Femur (tissue), 1 donor: ENCODE results near the gene TMEM212.

ENCODE experiments used
- DNase-seq: peaks from one replicate; pipeline ENCODE4 v3.0.0-alpha.2; 2017

Gene TMEM212

GRCh38 chr3:171862392-171862791, 19.2 kb downstream of the TMEM212 start:
- no peak for DNase-seq

GRCh38 chr3:171862993-171863521, 19.9 kb downstream of the TMEM212 start:
- peak; percentile 44 for DNase-seq

DNA sequence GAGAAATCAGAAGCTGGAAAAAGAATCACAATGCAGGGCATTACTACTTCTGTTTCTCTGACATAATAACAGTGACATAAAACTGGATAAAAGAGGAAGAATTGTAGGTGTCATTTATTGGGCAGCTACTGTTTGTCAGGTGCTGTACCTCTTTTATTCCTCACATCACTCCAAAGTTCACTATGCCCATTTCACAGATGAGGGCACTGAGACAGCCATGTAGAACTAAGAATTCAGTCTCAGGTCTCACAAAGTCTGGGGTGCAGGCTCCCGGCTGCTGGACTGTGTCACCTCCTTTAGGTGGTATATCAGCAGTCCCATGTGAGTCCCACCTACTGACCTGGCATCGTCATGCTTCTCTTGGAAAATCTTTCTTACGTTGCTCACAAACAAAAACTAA, 20.8 kb downstream of the TMEM212 start:
- DNase-seq, result no peak

- DNase-seq, result no peak
Observed at GRCh38 chr3:171865191-171865865, 22.2 kb downstream of the TMEM212 start.

GRCh38 chr3:171867981-171868380, 24.8 kb downstream of the TMEM212 start:
- no peak for DNase-seq

- DNase-seq, result no peak
Observed at GRCh38 chr3:171871392-171872274, 28.5 kb downstream of the TMEM212 start.

- DNase-seq, result no peak
Observed at GRCh38 chr3:171873580-171873979, 30.4 kb downstream of the TMEM212 start.

GRCh38 chr3:171874251-171874681, 31.1 kb downstream of the TMEM212 start:
- peak; percentile 81 for DNase-seq

DNA sequence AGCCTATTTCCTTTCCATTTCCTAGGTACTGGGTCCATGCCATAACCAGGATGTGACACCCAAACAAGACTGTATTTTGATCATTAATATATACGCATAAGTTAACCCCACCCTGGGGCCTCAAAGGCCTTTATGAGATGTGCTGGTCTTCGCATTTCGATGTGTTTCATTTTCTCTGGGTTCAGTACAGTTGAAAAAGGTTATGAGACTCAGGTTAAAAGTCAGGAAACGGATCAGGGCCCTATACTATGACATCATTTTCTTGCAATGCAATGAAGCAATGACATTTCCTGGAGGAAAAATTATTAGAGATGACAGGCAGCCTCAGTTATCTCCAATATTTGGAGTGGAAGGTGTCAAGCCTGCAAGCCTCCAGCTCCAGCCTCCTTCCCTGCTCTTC, 31.7 kb downstream of the TMEM212 start:
- DNase-seq, result no peak

- DNase-seq, result no peak
Observed at GRCh38 chr3:171875923-171876412, 32.8 kb downstream of the TMEM212 start.

DNA sequence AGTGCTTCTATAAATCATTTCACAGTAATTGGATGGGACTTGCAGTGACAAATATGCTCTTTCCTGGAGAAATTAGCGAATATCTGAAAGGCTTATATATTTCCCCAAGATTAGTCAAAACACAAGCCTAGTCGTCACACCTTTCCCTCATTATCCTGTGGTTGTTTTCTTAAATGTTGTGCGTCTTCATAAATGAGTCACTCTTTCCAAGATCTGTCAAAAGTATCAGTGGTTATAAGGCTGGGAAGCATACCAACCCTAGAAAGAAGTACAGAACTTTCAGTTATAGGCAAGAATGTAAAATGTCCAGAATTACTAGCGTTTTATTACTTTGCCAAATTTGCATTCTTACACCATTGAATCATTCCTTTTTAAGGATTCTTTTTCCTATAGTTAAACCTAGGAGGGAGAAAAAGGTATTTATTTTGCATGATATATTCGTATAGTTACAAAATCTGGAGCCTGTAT, 33.6 kb downstream of the TMEM212 start:
- no peak for DNase-seq

- no peak for DNase-seq
Observed at GRCh38 chr3:171878461-171879225, 35.5 kb downstream of the TMEM212 start.

DNA sequence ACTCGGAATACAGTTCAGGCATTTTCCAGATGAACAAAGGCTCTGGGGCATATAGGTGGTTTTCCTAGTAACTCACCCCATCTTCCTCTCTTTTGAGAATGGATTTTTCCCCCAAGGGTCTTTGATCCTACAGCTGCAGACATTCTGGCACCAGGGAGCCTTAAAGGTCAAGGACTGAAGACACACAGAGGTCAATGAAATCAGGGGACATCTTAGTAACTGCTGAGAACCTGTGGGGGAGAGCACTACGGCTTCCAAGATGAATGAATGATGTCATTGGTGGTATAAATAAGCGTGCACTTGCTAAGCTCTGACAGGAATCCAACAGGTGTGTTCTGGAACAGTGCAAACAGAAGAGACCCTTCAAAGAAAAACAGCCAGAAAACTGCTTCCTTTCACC, 36.3 kb downstream of the TMEM212 start:
- DNase-seq, result no peak

DNA sequence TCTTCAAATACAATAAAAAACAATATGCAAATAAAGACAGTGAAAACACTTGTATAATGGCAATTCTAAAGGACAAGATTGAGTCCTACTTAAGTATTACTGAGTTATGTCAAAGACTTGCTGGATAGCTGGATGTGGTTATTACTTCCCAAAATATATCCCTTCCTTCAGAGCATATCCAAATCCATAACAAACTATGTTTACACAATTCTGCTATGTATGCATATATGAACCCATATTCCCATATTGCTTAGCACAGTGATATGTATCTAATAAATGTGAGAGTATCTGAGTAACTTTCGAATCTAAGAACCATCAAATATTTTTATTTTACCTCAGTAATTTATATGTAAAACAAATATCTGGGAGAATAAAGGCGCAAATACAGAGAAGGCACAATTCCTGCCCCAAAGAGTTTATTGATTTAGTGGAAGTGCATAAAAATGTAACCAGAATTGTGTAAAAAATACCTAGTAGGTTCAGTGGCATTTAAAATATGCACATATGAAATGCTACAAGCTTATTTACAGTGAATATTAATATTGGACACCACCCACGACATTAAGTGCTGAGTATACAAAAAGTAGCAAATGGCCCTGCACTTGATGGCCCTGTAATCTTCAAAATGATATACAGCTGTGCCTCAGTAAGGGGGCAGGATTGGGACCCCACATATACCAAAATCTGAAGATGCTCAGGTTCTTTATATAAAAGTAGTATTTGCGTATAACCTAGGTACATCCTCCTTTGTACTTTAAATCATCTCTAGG, 37.1 kb downstream of the TMEM212 start:
- no peak for DNase-seq

- DNase-seq, result no peak
Observed at GRCh38 chr3:171881251-171881650, 38.1 kb downstream of the TMEM212 start.

DNA sequence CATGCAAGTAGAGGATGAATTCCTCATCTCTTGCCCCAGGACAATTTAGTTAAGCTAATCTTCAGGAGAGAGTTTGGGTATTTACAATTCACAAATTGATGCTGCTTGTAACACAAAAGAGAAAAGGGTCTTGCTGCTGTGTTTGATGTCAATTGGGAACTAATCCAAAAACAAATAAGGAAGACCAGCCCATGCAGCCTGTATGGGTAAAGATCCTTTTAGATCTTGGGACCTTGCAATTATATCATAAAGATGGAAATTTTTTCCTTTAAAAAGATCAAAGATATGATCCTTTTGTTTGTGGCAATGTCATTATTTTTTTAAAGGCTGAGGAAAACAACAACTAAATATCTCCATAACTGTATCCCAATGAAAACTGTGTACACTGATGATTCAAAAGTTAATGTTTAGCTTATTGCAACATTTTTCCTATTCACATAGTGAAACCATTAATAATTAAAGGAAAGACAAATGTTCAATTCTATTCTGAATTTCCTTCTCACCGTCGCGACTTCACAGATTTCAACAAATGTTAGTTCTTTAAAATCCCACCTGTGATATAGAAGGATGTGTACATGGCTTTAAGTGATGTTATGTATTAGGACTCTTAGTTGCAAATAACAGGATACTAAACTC, 40.2 kb downstream of the TMEM212 start:
- no peak for DNase-seq

GRCh38 chr3:171883893-171884279, 40.7 kb downstream of the TMEM212 start:
- DNase-seq, result no peak

- DNase-seq, result no peak
Observed at GRCh38 chr3:171888466-171888865, 45.3 kb downstream of the TMEM212 start.

DNA sequence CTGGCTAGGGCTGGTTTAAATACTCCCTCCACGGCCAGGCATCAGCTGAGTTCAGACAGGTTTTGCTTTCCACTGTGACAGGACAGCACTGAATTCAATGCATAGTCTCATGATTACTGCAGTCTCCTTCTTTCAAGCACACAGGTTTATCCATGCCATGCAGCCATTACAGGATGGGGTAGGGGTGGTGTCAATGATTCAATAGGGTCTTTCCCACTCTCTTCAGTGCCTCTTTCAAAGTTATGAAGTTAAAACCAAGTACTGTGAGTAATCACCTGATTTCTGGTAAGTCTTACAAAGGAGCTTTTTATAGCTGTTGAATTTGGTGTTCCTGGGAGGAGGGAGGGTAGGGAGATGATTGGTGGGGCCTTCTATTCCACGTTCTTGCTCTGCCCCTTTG, 47.2 kb downstream of the TMEM212 start:
- DNase-seq, result no peak

DNA sequence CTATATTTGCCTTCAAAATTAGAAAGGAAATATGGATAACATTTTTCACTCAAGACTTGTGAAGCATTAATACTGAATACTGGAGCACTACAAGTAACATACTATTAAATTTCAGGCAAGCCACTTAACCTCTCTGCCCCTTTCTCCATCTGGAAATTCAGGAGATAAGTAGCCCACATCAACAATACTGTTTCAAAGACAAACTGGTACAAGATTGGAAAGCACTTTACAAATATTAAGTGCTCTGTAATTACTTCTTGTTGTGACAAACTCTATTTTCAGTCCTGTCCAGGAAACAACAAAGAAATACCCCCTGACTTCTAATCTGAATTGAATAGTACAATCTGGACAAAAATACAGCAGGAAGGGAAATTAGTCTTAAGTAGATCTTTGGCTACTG, 49.3 kb downstream of the TMEM212 start:
- DNase-seq, result no peak

GRCh38 chr3:171895291-171895690, 52.1 kb downstream of the TMEM212 start:
- DNase-seq, result no peak

DNA sequence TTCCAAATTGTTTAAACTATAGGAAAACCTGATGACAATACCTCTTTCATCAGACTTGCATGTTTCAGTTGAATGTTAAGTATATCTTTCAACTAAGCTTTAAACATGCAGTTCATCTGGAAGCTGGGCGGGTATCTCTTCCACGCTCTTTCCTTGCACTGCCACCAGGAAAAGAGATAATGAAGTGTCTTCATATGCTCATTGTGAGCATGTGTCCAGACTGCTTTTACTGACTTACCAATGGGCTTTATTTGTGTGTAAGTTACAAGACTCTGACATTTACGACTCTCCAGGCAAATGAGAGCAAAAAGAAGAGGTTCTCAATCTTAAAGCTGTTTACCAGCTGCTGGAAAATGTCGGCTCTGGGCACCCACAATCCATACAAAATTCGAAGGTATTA, 52.8 kb downstream of the TMEM212 start:
- DNase-seq, result no peak
